Medulla oblongata (tissue), 1 donor: ENCODE data around the gene AASDHPPT.
A peak's percentile ranks its signal among the peaks of the same experiment; 100 is the strongest.

Source experiments
- DNase-seq: peaks from one replicate; pipeline ENCODE4 v3.0.0-alpha.2; 2015; ENCODE audit errors: extremely low spot score

The AASDHPPT gene

GRCh38 chr11:106086135-106086534 lies 8.7 kb downstream of the AASDHPPT start:
- DNase-seq: no peak

GRCh38 chr11:106086850-106087249 lies 9.4 kb downstream of the AASDHPPT start:
- DNase-seq: no peak

GRCh38 chr11:106087815-106088435 lies 10.5 kb downstream of the AASDHPPT start:
- DNase-seq: peak; percentile 75

GRCh38 chr11:106088896-106089295 lies 11.4 kb downstream of the AASDHPPT start:
- no peak for DNase-seq

- no peak for DNase-seq
These were observed 14.1 kb downstream of the AASDHPPT start for GRCh38 chr11:106091480-106092123.

GRCh38 chr11:106092446-106092845 lies 15.0 kb downstream of the AASDHPPT start:
- DNase-seq: no peak

- DNase-seq: no peak
These were observed 21.6 kb downstream of the AASDHPPT start for GRCh38 chr11:106098893-106099553.

GRCh38 chr11:106101370-106101769 lies 23.9 kb downstream of the AASDHPPT start:
- DNase-seq: no peak

GRCh38 chr11:106101819-106102218 lies 24.4 kb downstream of the AASDHPPT start:
- DNase-seq: no peak

- no peak for DNase-seq
These were observed 28.5 kb downstream of the AASDHPPT start for GRCh38 chr11:106105986-106106385.

GRCh38 chr11:106121570-106122320 lies 44.3 kb downstream of the AASDHPPT start:
- DNase-seq: no peak

GRCh38 chr11:106127604-106128003 lies 50.1 kb downstream of the AASDHPPT start:
- DNase-seq: no peak

GRCh38 chr11:106128740-106129139 lies 51.3 kb downstream of the AASDHPPT start:
- no peak for DNase-seq

GRCh38 chr11:106131998-106132397 lies 54.5 kb downstream of the AASDHPPT start:
- DNase-seq: no peak

GRCh38 chr11:106132582-106133354 lies 55.3 kb downstream of the AASDHPPT start:
- DNase-seq: no peak

GRCh38 chr11:106133529-106133928 lies 56.1 kb downstream of the AASDHPPT start:
- peak; percentile 5 for DNase-seq

GRCh38 chr11:106137061-106137460 lies 59.6 kb downstream of the AASDHPPT start:
- no peak for DNase-seq

- DNase-seq: no peak
These were observed 60.3 kb downstream of the AASDHPPT start for GRCh38 chr11:106137758-106138157.
